ENCODE measurements around the gene MAPKAP1.

Gene MAPKAP1

GRCh38 chr9:125749287-125749935 is 42.4 kb upstream of the MAPKAP1 start:
- H3K79me2 ChIP-seq (ENCODE audit: insufficient read depth, low read length), result peaks cover 43% of the 10 kb centered on the region
- H3K27me3 ChIP-seq (ENCODE audit: insufficient read depth, low read length, poor library complexity), result no peaks in the 10 kb centered on the region
- no peak for ATAC-seq (ENCODE audit: insufficient read depth, low read depth)
- peak overlapping the region in 1 of 2 experiments; percentile 12; a peak in 1 of 4 replicates for H3K4me3 ChIP-seq (ENCODE audit: low read depth in 1 of 2, low read length in 2 of 2)
- peaks cover 17% of the 10 kb centered on the region for H3K36me3 ChIP-seq (ENCODE audit: insufficient read depth, low read length)
- TF ChIP-seq, protein P1, sequence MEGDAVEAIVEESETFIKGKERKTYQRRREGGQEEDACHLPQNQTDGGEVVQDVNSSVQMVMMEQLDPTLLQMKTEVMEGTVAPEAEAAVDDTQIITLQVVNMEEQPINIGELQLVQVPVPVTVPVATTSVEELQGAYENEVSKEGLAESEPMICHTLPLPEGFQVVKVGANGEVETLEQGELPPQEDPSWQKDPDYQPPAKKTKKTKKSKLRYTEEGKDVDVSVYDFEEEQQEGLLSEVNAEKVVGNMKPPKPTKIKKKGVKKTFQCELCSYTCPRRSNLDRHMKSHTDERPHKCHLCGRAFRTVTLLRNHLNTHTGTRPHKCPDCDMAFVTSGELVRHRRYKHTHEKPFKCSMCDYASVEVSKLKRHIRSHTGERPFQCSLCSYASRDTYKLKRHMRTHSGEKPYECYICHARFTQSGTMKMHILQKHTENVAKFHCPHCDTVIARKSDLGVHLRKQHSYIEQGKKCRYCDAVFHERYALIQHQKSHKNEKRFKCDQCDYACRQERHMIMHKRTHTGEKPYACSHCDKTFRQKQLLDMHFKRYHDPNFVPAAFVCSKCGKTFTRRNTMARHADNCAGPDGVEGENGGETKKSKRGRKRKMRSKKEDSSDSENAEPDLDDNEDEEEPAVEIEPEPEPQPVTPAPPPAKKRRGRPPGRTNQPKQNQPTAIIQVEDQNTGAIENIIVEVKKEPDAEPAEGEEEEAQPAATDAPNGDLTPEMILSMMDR (IDR thresholded peaks at IDR 0.05; ENCODE audit: borderline replicate concordance, extremely low read depth, low read length, poor library complexity, severe bottlenecking), result no peak
- TF ChIP-seq EZH2 (IDR thresholded peaks at IDR 0.05; ENCODE audit: borderline replicate concordance, low read depth, low read length, severe bottlenecking), result no peak
- no peak overlapping the region for H2AFZ ChIP-seq (ENCODE audit: low read depth, low read length)
- no peaks in the 10 kb centered on the region for H3K9me3 ChIP-seq (ENCODE audit: insufficient read depth, low read length, severe bottlenecking)
- H3K4me2 ChIP-seq (ENCODE audit: insufficient read depth, low read length), result peak overlapping the region; percentile 96
- H3K27ac ChIP-seq (ENCODE audit: low read length), result no peak overlapping the region
- H4K20me1 ChIP-seq (ENCODE audit: insufficient read depth, low read length), result peaks cover 7% of the 10 kb centered on the region; the same call in 1 of the 2 replicates
- H3K9ac ChIP-seq (ENCODE audit: low read depth, low read length), result peak overlapping the region; percentile 10; the same call in 1 of the 2 replicates
- peaks cover 52% of the 10 kb centered on the region for H3K4me1 ChIP-seq (ENCODE audit: insufficient read depth, low read length)
- no peak for DNase-seq

DNA sequence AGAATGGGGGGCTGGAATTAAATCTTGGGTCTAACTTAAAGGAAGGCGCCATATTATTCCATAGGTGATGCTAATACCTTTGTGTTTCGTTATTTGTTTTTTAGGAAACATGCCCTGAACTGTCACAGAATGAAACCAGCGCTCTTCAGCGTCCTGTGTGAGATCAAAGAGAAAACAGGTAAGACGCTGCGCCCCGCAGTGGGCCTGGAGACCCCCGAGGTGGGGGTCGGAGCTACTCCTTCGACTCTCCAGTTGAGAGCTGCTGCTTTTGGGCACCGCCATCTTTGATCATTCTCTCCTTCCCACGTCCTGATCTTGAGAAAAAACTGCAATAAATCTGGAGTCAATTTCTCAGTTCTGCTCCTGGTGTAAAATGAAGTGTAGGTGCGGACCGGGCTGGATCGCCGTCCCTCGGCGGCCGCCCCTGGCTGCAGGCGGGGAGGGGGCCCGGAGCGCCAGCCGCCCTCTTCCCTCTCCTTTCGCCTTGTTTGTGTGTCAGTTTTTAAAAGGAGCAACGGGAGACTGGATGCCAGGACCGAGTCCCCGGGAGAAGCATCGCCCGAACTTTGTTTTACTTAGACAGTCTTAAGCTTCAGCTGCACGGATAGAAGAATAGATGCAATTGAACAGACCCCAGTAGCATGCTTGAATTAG is 41.6 kb upstream of the MAPKAP1 start:
- H3K4me2 ChIP-seq (ENCODE audit: insufficient read depth, low read length), result peak overlapping the region; percentile 96
- no peaks in the 10 kb centered on the region for H3K27me3 ChIP-seq (ENCODE audit: insufficient read depth, low read length, poor library complexity)
- no peak overlapping the region for H3K27ac ChIP-seq (ENCODE audit: low read length)
- peak overlapping the region; percentile 85 for H3K9ac ChIP-seq (ENCODE audit: low read depth, low read length)
- peak overlapping the region; percentile 81 to 99; a peak in 3 of 4 replicates for H3K4me3 ChIP-seq (ENCODE audit: low read depth in 1 of 2, low read length in 2 of 2)
- peaks cover 35% of the 10 kb centered on the region for H3K79me2 ChIP-seq (ENCODE audit: insufficient read depth, low read length)
- 0 out of 2 replicates have a peak overlapping the region, but pooled peaks have one; percentile 25 for H2AFZ ChIP-seq (ENCODE audit: low read depth, low read length)
- DNase-seq, result no peak
- no peak for TF ChIP-seq EZH2 (IDR thresholded peaks at IDR 0.05; ENCODE audit: borderline replicate concordance, low read depth, low read length, severe bottlenecking)
- TF ChIP-seq, protein P1 (IDR thresholded peaks at IDR 0.05; ENCODE audit: borderline replicate concordance, extremely low read depth, low read length, poor library complexity, severe bottlenecking), result no peak
- no peak for ATAC-seq (ENCODE audit: insufficient read depth, low read depth)
- peaks cover 52% of the 10 kb centered on the region for H3K4me1 ChIP-seq (ENCODE audit: insufficient read depth, low read length)
- peaks cover 11% of the 10 kb centered on the region for H3K36me3 ChIP-seq (ENCODE audit: insufficient read depth, low read length)
- H3K9me3 ChIP-seq (ENCODE audit: insufficient read depth, low read length, severe bottlenecking), result no peaks in the 10 kb centered on the region
- peaks cover 7% of the 10 kb centered on the region; the same call in 1 of the 2 replicates for H4K20me1 ChIP-seq (ENCODE audit: insufficient read depth, low read length)

GRCh38 chr9:125747765-125748445 is 40.9 kb upstream of the MAPKAP1 start:
- DNase-seq (peak; percentile 22), ATAC-seq (ENCODE audit: insufficient read depth, low read depth) (no peak)
- Histone ChIP-seq H3K27ac (ENCODE audit: low read length) (peak overlapping the region; percentile 75; the same call in 1 of the 2 replicates), H4K20me1 (ENCODE audit: insufficient read depth, low read length) (peaks cover 7% of the 10 kb centered on the region; the same call in 1 of the 2 replicates), H3K9me3 (ENCODE audit: insufficient read depth, low read length, severe bottlenecking) (no peaks in the 10 kb centered on the region), H2AFZ (ENCODE audit: low read depth, low read length) (peak overlapping the region; percentile 98), H3K4me2 (ENCODE audit: insufficient read depth, low read length) (peak overlapping the region; percentile 96), H3K4me3 (ENCODE audit: low read depth in 1 of 2, low read length in 2 of 2) (peak overlapping the region; percentile 81 to 99; a peak in 3 of 4 replicates), H3K79me2 (ENCODE audit: insufficient read depth, low read length) (peaks cover 34% of the 10 kb centered on the region), H3K4me1 (ENCODE audit: insufficient read depth, low read length) (peaks cover 52% of the 10 kb centered on the region), H3K9ac (ENCODE audit: low read depth, low read length) (peak overlapping the region; percentile 85), H3K27me3 (ENCODE audit: insufficient read depth, low read length, poor library complexity) (no peaks in the 10 kb centered on the region), H3K36me3 (ENCODE audit: insufficient read depth, low read length) (peaks cover 11% of the 10 kb centered on the region)
- TF ChIP-seq EZH2 (IDR thresholded peaks at IDR 0.05; ENCODE audit: borderline replicate concordance, low read depth, low read length, severe bottlenecking), result no peak

All from DND-41 (cell line).